ENCODE data around the gene MACROD2.
"Not testable (repeated sequence)": the region's sequence is repeated elsewhere in the genome, so short reads cannot be mapped to it uniquely, and the experiment has no call there.

Gene MACROD2

DNA sequence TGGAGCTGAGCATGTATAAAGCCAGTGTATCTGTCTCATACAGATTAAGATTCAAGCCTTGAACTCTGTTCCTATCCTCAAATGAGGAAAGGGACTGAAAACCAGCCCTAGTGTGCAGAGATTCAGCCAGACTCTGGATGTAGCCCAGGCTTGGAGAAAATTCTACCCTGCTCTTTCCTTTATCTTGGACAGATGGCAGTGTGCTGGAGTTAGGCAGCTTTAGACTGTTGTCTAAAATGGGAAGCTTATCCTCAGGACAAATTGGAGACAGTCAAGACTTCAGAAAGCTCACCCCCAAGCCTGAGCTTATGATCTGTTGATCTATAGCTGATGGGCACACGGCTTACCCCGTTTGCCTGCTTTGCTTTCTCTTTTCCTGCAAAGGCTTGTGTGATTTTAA is 1520.4 kb downstream of the MACROD2 start:
- no peak for DNase-seq

DNA sequence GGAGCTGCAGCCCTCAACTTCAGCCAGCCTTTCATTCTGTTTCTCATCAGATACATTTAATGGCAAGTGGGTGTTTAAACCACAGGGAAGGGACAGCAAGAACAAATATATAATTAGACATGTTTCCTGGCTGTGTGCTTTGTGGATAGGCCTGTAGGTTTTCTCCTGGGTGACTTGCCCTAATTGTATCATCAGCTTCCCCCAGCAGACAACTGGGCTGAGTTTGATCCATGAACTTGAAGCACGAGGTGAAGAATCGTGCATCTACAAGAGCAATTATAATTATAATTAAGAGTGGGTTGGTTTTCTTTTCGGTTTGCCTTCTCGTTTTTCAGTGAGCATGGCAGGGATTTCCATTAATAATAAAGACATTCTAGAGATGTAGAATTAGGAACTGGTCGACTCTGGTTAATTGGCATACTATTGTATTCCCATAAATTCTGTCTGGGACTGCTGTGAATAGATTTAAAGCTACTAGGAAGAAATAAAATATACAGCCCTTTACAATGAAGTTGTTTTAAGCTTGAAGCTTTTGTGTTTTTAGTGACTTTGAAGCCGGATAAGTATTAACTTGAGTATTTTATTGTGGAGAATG is 1525.7 kb downstream of the MACROD2 start:
- no peak for DNase-seq

DNA sequence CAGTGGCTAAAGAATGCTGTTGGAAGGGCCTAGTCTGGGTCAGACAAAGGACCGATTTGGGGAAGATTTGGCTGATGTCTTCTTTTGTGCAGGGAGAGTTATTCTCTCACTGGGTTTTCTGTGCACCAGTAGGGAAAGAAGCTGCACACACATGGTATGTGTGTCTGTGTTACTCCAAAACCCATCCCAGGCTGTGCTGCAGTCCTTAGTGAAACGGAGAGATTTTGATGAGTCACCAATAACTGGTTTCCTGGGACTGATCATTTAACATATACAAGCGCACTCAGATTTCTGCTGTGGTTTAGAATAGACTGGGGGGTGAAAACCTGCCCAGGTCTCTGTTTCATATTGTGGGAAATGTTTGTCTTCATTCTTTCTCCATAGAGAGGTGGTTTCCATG is 1528.1 kb downstream of the MACROD2 start:
- no peak for DNase-seq

DNA sequence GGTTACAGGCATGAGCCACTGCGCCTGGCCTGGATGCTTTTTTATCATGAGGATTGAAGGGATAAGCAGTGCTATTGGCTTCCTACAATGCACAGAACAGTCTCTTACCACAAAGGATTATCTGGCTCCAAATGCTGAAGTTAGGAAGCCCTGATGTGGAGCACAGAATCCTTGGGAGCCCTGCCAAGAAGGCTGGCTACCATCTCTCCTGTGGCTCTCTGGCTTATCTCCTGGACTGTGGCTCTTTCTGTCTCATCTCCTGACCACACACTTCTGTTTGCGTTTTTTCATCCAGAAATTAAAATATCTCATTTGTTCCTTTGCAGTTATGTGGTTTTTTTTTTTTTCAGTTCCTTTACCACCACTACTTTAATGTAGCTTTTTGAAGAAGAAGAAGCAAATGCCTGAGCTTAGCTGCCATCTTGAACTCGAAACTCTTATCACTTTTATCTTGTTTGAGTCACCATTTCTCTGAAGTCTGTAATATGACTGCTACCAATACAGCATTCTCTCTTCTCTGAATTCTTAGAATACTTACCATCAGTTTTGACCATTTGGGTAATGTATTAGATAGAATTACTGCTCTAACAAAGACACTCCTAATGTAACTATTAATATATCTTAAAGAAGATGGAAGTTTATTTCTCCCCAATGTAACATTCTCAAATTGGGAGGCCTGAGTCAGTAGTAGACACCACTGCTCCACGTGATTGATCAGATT is 1533.2 kb downstream of the MACROD2 start:
- DNase-seq: no peak

DNA sequence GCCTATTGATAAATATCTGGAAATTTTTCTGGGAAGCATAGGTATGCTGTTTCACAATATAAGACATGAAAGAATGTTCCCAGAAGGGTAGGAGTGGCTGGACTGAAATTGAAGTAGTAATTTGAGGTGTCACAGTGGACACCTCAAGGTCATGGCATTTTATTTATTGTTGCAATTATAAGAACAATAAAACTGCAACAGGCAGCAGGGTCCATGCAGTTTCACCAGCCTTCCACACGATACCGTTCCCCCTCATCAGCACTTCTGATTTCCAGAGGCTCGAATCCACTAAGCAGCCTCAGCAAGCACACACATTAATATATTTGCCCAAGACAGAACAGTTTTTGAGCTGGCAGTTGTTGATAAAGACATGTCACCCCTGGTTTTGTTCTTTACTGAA is 1540.5 kb downstream of the MACROD2 start:
- no peak for DNase-seq

DNA sequence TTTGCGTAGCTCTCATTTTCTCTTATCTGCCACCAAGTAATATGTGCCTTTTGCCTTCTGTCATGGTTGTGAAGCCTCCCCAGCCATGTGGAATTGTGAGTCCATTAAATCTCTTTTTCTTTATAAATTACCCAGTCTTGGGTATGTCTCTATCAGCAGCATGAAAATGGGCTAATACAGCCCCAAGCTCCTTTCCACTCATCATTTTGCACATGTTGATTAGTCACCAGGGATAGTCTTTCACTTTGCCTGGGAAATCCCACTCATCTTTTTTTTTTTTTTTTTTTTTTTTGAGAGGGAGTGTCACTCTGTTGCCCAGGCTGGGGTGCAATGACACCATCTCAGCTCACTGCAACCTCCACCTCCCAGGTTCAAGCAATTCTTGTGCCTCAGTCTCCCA is 1541.9 kb downstream of the MACROD2 start:
- DNase-seq: not testable (repeated sequence)

DNA sequence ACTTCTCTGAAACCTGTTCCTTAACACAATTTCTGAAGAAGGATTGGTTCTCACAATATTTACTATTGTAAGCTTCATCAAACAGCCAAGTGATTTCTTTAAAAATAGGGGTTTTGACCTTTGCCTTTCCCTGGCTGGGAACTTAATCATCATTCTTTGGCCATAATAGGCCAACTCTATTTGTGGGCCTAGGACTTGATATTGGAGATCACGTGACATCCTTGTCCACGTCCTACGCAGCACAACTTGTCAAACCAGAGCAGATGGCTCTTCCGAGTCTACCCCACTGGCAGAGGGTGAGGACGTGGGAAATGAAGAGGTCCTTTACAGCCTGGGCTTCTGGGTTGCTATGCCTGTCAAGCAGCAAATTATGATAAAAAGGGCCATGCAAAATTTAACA is 1547.3 kb downstream of the MACROD2 start:
- no peak for DNase-seq

DNA sequence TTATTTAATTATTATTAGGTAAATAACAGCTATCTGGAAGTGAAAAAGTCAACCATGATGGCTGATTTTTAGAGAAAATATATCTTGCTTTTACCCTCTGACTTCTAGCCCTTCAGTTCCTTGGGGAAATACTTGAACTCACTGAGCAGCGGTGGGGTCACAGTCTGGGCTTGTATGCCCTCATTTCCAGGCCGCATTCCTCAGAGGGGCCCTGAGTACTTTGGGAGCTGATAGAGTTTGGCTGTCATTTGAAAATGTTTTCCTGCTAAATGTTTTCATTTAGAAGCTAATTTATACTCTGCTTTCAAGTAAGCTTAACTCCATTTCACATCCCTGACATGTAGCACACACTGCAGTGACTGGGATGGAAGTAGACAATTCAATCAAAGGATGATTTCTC is 1549.4 kb downstream of the MACROD2 start:
- no peak for DNase-seq

DNA sequence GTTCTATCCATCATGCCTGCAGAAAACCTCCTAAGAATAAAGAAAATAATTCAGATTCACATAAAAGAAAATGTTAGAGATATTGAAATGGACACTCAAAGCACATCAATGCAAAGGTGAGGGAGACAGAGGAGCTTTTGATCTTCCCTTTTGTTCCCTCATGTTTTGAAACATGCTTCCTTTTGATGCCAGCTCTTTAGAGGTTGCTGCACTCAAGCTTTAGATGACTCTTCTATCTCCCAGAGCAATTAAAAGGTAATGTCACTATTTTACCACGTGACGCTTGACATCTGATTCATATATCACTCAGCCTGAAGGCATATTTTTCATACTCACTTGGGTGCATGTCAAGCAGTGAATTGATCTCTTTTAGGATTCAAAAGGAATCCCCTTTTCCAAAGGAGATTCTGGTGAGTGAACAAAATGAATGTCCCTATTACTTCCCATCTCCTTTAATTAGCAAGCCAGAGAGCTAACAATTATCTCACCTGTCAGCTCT is 1551.3 kb downstream of the MACROD2 start:
- no peak for DNase-seq

DNA sequence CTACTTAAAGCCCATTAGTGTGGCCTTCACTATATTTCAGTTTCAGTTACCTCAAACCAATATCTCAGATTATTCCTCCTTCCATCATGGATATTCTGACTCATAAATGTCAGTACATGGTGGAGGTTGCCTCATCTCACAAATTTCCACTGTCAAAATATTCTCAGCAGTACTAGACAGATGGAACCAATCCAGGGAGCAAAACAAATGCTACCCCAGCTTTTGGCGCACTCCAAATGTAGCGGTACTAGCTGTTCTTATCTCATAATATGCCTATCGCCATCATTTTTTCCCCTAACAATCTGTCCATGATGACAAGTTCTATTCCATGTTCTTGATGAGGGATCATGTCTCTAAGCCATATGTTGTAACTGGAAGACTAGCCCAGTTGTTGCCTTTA is 1551.8 kb downstream of the MACROD2 start:
- DNase-seq: no peak

DNA sequence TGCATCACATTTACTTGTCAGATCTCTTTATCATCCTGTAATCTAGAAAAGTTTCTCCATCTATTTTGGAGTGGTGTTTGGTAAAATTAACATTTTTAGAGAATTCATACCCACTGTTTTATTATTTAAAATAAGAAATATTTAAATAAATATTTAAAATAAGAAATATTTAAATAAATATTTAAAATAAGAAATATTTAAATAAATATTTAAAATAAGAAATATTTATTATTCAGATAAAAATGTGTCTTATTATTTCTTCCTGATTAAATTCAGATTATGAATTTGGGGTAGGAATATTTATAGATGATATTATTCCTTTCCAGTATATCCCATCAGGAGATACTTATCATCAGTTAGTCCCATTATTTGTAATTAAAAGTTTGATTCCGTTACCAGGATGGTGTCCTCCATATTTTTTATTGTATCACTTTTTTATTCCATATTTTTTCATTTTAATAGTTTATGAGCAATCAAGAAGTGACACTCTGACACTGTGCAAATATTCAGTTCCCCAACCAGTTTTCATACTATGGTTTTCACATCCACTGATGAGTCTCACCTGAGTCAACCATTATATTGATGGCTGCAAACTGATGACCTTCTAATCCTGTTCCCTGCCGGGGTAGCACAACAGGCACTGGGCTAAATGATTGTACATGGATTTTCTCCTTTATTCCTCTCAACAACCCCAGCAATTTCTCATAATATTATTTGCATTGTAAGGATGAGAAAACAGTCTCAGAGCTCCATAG is 1555.0 kb downstream of the MACROD2 start:
- DNase-seq: no peak

DNA sequence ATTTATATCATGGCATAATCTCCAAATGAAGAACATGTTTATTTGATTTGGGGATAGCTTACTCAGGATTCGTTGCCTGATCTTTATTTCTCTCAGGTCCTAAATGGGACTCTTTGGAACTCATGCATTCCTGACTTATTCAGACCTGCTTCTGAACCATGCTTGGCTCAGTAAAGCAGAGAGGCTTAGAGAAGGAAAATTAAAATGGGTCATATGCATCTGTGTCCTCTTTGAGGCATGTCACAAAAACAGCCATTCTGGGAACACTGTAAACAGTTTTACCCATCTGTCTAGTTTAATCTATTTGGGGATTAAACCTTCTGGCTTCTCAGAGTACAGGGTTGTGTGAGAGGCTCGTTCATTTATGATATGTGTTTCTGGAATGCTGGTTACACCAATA is 1560.6 kb downstream of the MACROD2 start:
- DNase-seq: no peak

DNA sequence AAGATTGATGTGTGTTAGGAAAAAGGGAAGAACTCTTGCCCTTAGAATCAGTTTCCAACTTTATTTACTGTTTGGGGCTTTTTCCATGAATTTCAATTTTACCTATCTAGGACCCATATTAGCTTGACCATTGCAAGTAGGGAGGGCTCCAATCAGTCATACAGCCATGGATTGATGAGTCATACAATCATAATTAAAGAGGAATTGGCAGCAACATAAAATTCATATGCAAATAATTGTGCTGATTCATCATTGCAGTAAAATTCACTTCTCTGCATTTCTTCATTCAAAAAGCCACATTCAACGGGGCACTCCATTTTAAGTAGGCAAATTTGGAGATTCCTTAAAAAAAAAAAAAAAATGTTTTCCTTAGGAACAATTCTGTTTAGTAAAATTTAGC is 1561.6 kb downstream of the MACROD2 start:
- DNase-seq: no peak

DNA sequence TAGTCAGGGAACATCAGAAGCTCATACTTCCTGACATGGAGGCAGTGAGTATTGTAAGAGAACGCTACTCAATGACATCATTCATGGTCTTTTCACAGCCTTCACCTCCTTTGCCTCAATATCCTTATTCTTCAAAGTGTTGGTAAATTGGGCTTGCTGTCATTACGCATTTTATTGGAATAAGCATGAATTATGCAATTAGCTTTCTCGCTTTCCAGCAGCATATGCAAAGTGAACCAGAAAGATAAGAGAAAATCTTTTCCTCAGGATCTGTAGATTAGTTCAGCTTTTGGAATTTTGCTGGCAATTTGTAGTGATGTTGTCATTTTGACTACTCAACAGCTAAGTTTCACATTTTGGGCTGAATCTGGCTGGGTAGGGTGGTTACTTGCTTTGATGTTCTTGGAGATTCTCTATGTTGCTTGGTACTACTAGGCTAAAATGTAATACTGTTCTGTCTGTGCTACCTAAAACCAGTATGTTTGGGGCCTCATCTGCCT is 1565.8 kb downstream of the MACROD2 start:
- no peak for DNase-seq

DNA sequence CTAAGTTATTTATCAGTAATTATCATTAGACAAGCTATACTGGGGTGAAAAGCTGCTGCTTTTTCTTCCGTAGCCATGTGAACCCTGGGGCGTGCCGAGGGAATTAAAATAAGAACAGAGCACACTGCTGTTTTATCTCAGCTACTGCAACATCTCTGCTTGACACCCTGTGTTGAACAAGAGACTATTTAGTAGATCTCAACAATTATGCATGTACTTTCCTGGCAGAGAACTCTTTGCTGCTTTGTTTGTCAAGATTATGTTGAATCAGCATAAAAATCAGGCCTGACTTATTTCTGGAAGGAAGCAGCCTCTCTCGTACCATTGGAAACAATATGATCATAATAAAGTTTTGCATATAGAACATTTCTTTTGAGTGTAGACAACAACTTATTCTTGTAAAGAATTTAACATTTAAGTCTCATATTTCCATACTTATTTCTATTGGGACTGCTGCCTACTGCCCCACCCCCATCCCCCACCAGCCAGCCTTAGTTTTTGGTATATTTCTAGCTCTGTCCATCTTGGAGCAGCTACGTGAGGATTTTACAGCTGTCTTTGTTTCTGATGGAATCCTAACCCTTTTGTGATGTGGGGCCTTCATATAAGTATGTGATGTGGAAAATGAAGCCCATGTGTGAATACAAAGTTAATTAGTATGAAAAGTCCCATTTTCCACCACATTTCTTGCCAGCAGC is 1566.5 kb downstream of the MACROD2 start:
- no peak for DNase-seq

DNA sequence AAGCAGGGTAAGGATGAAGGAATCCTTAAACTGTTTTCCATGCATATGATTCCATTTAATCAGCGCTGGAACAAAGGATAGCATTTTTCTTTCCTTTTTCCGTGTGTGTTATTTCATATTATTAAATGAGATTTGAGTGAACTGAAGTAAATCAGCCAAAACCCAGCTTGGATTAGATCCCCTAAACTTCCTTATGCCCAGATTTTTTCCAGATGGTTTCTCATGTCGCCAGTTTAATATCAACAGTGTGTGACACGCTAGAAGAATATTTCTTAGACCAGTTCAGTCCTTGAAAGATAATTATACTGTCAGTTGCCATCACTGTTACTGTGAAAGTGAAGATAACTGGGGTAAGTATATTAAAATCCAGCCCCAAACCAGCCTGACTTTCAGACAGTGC is 1568.5 kb downstream of the MACROD2 start:
- no peak for DNase-seq

DNA sequence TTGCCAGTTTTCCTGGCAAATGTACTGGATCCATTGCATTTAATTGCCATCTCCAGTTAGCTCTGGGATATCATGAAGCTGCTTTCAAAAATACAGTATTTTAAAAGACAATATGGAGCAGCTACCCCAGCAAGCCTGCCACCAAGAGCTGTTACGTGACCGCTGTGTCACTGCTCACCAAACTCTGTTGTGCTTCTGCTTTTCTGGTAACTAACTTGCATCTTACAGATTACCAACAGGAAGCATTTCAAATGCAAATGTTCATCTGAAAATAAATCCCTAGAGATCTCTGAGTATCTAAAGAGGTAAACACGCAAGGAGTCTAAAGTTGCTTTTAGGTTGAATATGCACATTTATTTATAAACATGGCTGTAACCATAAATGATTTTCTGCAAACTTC is 1569.7 kb downstream of the MACROD2 start:
- no peak for DNase-seq

DNA sequence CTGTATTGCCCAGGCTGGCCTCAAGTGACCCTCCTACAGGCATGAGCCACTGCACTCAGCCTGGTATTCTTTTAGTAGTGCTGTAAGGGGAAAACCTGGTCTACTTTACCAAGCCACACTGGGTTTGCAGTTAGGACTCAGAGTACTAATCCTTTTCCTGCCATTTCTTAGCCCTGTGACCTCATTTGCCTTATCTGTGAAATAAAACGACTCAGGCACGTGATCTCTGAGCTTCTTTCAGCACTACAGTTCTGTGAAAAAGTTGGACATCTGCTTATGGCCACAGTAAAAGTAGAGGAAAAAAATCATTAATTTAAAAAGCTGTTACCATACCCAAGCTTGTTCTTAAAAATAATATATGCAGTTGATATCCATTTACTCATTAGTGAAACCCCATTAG is 1570.5 kb downstream of the MACROD2 start:
- DNase-seq: no peak

DNA sequence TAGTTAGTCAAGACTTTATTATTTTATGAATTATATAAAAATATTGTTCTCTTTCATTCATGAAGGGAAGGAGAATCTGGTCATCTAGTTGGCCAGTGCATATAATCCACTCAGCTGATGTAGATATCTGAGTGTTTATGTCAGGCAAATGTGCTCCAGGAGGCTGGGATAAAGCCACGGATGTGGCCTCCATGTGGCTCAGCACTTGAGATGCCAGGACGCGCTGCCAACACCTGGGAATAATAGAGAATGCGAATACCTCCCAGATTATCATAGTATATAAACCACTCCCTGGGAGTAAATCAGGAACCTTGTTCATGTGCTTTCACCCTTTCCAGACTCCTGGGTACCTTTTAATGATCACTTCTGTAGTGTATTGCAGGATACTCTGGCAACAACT is 1571.9 kb downstream of the MACROD2 start:
- no peak for DNase-seq

DNA sequence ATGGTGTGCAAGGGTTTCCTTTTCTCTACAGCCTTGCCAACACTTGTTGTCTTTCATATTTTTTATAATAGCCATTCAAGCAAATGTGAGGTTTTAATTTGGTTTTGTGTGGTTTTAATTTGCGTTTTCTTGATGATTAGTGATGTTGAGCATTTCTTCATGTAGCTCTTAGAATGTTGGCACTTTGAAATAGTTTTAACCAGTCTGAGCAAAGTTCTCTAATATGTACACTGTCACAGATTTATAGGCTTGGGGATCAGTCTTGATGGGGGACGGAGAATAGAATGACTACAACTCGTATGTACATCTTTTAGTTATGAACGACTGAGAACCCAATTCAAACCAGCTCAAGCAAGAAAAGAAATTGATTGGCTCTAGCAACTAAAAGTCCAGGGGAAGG is 1574.8 kb downstream of the MACROD2 start:
- DNase-seq: no peak

DNA sequence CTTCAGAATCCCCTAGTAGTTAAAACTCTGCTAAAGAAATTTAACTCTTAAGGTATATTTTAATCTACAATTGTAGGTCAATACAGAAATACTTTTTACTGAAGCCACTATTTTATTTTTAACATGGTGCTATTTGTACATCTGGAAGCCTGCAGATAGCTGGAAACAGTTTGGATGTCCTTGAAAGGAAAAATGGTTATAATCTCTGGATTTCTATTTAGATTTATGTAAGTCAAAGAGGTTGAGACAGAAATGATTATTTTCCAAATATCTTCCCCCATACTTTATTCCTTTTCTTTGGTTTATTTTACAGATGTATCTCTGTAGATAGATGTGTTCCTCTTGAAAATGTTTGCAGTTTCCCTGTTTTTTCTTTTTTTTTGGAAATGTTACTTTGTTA is 1575.7 kb downstream of the MACROD2 start:
- DNase-seq: no peak

DNA sequence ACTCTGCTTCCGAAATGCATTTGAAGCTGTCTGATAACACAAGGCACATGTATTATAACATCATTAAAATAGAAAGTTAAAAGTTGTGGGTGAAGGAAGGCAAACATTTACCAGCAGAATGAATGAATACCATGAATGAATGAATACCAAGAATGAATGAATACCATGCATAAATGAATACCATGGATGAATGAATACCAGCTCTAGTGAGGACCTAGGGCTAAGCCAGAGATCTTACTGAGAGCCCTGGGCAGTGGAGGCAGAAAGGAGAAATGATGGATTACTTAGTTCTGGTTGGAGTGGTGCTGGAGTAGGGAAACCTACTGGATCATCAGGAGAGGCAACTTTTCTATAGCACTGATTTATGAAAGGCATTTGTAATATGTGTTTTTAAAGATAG is 1579.9 kb downstream of the MACROD2 start:
- no peak for DNase-seq

DNA sequence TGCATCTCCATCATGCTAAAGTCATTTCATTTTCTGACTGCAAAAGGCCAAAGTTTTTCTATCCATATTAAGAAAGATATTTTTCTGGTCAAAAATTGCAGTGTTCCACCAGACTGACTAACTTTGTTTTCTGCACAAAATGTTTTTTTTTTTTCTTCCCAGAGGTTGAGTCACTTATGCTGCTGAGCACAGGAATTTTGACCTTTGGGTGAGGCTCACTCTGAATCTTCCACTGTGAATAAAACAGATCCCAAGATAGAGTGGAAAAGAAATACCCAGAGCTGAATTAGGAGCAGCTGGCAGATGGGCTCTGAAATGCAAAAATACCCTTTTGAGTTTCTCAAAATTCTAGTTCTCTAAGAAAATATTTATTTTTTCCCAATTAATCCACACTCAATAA is 1581.1 kb downstream of the MACROD2 start:
- DNase-seq: no peak
